ENCODE data around the gene THADA. TPM values are rescaled to one million over a fixed set of nuclear protein-coding genes. Genes with fewer than 3 reads are reported as not detected.

The THADA gene
- total RNA-seq, 1 experiment from 2014 or later, result 29.3 TPM

DNA sequence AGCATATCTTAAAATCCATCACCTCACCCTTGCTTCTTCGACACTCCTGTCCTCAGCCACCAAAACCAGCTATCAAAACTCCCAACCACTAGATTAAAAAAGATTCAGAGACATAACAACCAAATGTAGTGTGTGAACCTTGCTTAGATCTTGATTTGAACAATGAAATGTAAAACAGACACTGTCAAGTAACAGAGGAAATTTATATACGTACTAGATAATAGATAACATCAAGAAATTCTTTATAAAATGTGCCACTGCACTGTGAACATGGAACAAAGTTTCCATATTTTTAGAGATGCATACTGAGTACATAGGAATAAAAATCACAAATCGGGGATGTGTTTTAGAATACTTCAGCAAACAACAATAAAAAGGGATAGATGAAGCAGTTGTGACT, 86.0 kb downstream of the THADA start:
- DNase-seq (ENCODE audit: low read depth), result no peak

DNA sequence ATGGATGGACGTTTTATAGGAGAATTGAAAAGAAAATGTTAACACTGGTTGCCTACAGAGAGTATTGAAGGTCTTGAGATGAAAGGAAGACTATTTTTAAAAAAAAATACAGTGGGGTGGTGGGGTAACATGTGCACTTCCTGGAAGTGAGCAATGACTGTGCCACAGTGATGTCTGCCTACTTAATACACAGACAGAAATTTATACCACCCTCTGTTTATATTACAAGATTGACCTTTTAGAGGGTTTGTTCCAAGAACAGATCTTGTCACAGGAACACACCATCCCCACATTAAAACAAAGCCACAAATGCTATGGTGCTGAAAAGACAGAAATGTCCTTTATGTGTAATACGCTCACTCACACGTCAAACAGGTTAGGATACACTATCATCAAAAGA, 87.6 kb downstream of the THADA start:
- DNase-seq (ENCODE audit: low read depth), result no peak

DNA sequence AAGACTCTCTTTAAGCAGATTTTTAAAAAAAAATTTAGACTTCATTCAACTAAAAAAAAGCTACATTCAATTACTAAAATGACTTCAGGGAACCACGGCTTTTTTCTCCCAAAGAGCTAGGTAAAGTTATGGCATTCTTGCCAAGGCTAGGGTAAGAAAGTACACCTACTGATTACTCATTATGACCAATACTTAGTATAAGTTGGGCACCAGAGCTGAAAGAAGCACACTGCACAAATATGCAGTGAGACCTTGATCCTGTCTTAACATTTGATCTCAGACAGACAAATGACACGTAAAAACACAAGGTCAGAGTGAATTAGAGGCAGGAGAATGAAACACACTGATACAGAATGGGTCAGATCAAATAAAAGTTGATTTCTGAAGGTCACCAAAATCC, 88.7 kb downstream of the THADA start:
- no peak for DNase-seq (ENCODE audit: low read depth)

GRCh38 chr2:43495727-43496126, 100.1 kb downstream of the THADA start:
- no peak for DNase-seq (ENCODE audit: low read depth)

GRCh38 chr2:43493954-43494353, 101.9 kb downstream of the THADA start:
- no peak for DNase-seq (ENCODE audit: low read depth)

DNA sequence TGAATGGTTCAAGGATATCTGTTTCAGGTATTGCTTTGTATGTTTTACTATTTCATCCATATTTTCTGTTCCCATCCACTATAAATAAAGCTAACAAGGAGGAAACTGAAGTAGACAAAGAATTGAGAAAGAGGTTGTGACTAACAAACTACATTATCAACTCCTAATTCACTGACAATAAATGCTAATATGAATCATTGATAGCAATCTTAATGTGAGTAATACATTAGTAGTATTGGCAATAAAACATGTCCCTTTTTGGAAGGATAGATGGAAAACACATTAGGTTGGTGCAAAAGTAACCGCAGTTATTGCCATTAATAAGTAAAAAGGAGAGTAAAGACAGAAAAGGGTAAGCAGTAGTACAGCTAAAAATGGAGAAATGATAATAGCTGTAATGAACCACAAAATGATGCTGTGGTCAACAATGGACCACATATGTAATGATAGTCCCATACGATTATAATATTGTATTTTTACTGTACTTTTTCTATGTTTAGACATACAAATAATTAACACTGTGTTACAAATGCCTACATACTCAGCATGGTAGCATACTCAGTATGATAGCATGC, 104.7 kb downstream of the THADA start:
- no peak for DNase-seq (ENCODE audit: low read depth)

GRCh38 chr2:43490252-43490786, 105.5 kb downstream of the THADA start:
- DNase-seq (ENCODE audit: low read depth), result no peak

- no peak for DNase-seq (ENCODE audit: low read depth)
Observed at GRCh38 chr2:43488737-43489136, 107.1 kb downstream of the THADA start.

DNA sequence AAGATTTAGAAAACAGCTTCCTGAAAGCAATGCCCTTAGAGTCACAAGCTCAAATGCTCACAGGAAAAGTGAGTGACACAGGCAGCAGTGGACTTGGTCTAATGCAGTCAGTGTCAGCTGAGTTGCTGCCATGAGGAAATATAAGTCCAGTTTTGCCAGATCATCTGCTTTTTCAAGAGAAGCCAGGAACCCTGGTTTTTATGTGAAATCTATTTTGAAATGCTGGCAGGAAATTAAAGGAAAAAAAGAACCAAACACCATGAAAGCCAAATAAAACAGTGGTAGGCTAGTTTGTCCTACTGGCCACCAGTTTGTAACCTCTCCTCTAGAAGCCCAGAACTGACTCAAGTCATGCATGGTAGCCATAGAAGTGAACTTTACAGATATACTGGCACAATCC, 109.2 kb downstream of the THADA start:
- no peak for DNase-seq (ENCODE audit: low read depth)

DNA sequence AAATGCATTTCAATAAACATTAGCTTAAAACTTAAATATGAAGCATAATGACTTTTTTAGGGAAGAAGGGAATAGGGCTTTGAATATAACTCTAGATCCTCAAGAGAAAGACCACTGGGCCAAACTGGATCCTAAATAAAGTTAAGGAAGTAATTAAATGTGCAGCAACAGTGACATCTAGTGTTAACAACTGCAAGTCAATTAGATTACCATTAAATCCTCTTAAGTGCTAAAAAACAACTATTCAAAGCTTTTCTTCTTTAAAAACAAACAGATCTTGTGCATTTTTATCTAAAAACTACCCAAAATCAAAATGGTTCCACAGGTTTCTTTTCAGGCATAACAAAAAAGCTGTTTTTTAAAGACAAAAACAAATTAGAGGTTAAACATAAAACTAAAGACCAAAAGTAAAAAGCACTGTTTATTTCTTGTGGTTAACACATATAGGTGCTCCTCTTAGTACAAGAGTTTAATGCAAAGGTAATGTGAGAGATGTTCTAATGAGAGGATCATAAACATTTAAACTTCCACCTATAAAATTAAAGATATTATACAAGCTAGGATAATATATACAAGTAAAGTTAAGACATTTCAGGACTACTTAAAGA, 111.4 kb downstream of the THADA start:
- peak; percentile 54 for DNase-seq (ENCODE audit: low read depth)

- DNase-seq (ENCODE audit: low read depth), result peak; percentile 52
Observed at GRCh38 chr2:43482961-43483360, 112.9 kb downstream of the THADA start.

DNA sequence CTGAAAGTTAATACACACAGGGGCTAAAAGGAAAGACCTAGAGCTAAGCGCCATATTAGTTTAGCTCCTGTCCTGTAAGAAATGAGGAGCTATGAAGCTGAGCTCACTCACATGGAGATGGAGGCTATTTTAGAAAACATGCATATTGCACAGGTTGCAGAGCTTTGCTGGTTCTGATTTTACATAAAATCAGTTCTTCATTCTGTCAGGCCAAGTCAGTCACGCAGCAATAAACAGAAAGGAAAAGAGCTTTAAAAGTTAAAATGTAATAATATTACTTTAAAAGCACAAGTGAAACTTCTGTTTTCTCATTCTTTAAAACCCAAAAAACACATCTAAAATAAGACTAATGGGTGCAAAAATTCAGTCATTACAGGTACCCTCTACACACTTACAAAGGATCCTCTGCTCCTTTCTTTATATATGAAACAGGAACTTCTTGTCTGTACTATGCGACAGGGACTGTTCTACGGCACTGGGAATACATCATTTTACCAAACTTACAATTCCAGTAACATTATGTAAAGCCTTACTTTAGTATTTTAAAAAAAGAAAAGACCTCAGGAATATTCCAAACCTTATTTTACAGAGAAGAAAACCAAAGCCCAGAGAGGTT, 113.8 kb downstream of the THADA start:
- DNase-seq (ENCODE audit: low read depth), result no peak

DNA sequence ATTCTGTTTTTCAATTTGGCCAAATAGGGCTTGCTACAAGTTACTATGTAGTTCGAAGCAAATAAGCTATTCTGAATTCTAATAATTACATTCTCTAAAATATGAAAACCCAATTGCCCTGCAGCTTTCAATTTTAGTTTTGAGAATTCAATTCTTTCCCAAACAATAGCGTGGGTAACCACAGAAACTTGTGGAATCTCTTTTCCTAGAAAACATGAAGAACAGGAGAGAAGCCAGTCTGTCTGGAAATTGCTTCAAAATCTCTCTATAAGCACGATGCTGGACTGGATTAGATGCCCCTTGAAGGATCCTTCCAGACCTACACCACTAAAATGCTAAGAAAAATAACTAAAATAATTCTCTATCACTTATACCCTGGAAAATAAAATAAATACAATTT, 115.0 kb downstream of the THADA start:
- no peak for DNase-seq (ENCODE audit: low read depth)

- DNase-seq (ENCODE audit: low read depth), result no peak
Observed at GRCh38 chr2:43478412-43479086, 117.3 kb downstream of the THADA start.

- no peak for DNase-seq (ENCODE audit: low read depth)
Observed at GRCh38 chr2:43475922-43476321, 119.9 kb downstream of the THADA start.

- no peak for DNase-seq (ENCODE audit: low read depth)
Observed at GRCh38 chr2:43475137-43475846, 120.5 kb downstream of the THADA start.

DNA sequence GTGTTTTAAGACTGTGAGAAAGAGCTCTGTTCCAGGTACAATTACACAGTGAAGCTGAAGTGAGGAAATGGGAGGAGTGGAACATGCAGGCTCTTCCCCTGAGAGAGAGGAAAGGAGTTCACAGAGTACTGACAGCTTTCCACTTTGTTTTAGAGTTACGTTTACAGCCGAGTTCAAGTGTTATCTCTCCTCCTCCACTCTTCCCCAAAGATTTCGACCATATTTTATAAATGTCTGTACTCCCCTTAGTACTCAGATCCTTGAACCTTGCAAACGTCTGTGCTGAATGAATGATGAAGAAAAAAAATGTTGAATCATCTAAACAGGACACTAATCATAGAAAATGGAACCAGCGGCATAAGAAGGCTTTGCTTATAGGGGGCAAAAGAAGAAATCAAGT, 121.6 kb downstream of the THADA start:
- no peak for DNase-seq (ENCODE audit: low read depth)

GRCh38 chr2:43473767-43474166, 122.1 kb downstream of the THADA start:
- no peak for DNase-seq (ENCODE audit: low read depth)

GRCh38 chr2:43472527-43473194, 123.2 kb downstream of the THADA start:
- no peak for DNase-seq (ENCODE audit: low read depth)

- DNase-seq (ENCODE audit: low read depth), result no peak
Observed at GRCh38 chr2:43469713-43470112, 126.1 kb downstream of the THADA start.

- no peak for DNase-seq (ENCODE audit: low read depth)
Observed at GRCh38 chr2:43469094-43469493, 126.7 kb downstream of the THADA start.

DNA sequence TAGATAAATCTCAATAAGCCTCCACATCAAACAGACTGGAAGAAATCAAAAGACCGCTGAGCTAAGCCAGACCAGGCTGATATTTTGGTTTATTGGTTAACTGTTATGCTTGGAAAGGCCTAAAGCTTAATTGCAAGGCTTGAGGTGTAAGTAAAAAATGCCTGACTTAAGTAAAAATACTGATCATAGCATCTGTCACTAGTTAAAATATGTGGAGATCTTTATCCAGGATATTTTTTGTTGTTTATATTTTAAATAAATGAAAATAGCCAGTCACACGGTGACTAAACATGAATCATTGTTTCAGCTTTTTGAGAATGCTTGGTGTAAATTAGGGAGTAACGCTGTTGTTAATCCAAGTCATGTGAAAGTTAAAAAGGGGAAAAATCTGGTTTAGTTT, 127.9 kb downstream of the THADA start:
- peak; percentile 16 for DNase-seq (ENCODE audit: low read depth)

Data from Daoy (cell line).